ENCODE results near the gene ELN. TPM values are rescaled to one million over a fixed set of nuclear protein-coding genes. Genes with fewer than 3 reads are reported as not detected.

Gene ELN
- total and polyA plus RNA-seq, 2 experiments from 2014 or later: 37.7 to 58.1 TPM

GRCh38 chr7:74019149-74019548 is 8.8 kb upstream of the ELN start:
- no peak for TF ChIP-seq EZH2phosphoT487 (IDR thresholded peaks at IDR 0.05; ENCODE audit: low read depth, severe bottlenecking, unreplicated experiment)
- no peak for TF ChIP-seq CTCF (IDR thresholded peaks at IDR 0.05; ENCODE audit: poor library complexity)
- TF ChIP-seq EZH2 (IDR thresholded peaks at IDR 0.05; ENCODE audit: borderline replicate concordance): no peak
- 86% methylated on average over 5 of the region's 5 CpGs for WGBS (ENCODE audit: low lambda C conversion rate, missing lambda C conversion rate)
- no peaks in the 10 kb centered on the region for H3K36me3 ChIP-seq (replicated peaks; ENCODE audit: insufficient read depth, low read depth)

DNA sequence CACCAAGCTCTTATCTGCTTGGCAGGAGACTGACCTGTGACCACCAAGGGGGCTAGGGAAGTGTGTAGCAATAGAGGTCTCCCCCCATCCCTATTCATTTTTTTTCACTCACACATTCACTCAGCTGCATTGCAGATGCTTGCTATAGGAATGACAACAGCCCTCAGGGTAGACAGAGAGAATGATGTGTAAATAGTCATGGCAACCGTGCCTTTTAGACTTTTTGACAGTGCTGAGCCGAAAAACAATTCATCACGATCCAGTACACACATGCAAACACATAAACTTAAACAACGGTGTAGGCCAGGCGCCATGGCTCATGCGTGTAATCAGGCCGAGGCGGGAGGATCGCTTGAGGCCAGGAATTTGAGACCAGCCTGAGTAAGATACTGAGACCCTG is 7.6 kb upstream of the ELN start:
- Histone ChIP-seq H3K4me3 (no peak overlapping the region), H3K4me1 (ENCODE audit: insufficient read depth) (peaks cover 21% of the 10 kb centered on the region), H2AFZ (no peak overlapping the region), H3K9me3 (ENCODE audit: low read depth) (no peaks in the 10 kb centered on the region), H3K79me2 (no peaks in the 10 kb centered on the region), H3K27me3 (no peaks in the 10 kb centered on the region), H4K20me1 (ENCODE audit: insufficient read depth, poor library complexity, severe bottlenecking) (no peaks in the 10 kb centered on the region), H3K27ac (no peak overlapping the region), H3K9me2 (replicated peaks; ENCODE audit: insufficient read depth) (no peaks in the 10 kb centered on the region), H3K4me2 (no peak overlapping the region), H3K36me3 (replicated peaks; ENCODE audit: insufficient read depth, low read depth) (no peaks in the 10 kb centered on the region)
- DNase-seq (ENCODE audit: low spot score): no peak
- 75% methylated on average over 9 of the region's 9 CpGs for WGBS (ENCODE audit: low lambda C conversion rate, missing lambda C conversion rate)
- TF ChIP-seq EZH2 (IDR thresholded peaks at IDR 0.05; ENCODE audit: borderline replicate concordance): no peak
- TF ChIP-seq EZH2phosphoT487 (IDR thresholded peaks at IDR 0.05; ENCODE audit: low read depth, severe bottlenecking, unreplicated experiment): no peak
- TF ChIP-seq CTCF (IDR thresholded peaks at IDR 0.05; ENCODE audit: poor library complexity): no peak

More at GRCh38 chr7:74019149-74019548, 8.8 kb upstream of the ELN start:
- no peak overlapping the region for H3K4me2 ChIP-seq
- no peak overlapping the region for H3K27ac ChIP-seq
- no peaks in the 10 kb centered on the region for H3K27me3 ChIP-seq
- no peak overlapping the region for H2AFZ ChIP-seq
- no peaks in the 10 kb centered on the region for H3K9me3 ChIP-seq (ENCODE audit: low read depth)
- H3K4me1 ChIP-seq (ENCODE audit: insufficient read depth): peaks cover 24% of the 10 kb centered on the region
- no peak overlapping the region for H3K4me3 ChIP-seq
- no peaks in the 10 kb centered on the region for H3K9me2 ChIP-seq (replicated peaks; ENCODE audit: insufficient read depth)
- H4K20me1 ChIP-seq (ENCODE audit: insufficient read depth, poor library complexity, severe bottlenecking): no peaks in the 10 kb centered on the region
- H3K79me2 ChIP-seq: no peaks in the 10 kb centered on the region
- DNase-seq (ENCODE audit: low spot score): no peak

- no peak for DNase-seq (ENCODE audit: low spot score)
- no peak for TF ChIP-seq EZH2phosphoT487 (IDR thresholded peaks at IDR 0.05; ENCODE audit: low read depth, severe bottlenecking, unreplicated experiment)
- H3K4me1 ChIP-seq (ENCODE audit: insufficient read depth): peaks cover 28% of the 10 kb centered on the region
- H3K9me3 ChIP-seq (ENCODE audit: low read depth): no peaks in the 10 kb centered on the region
- H3K4me3 ChIP-seq: no peak overlapping the region
- H3K79me2 ChIP-seq: no peaks in the 10 kb centered on the region
- WGBS (ENCODE audit: low lambda C conversion rate, missing lambda C conversion rate): 85% methylated on average over 23 of the region's 26 CpGs
- no peaks in the 10 kb centered on the region for H3K36me3 ChIP-seq (replicated peaks; ENCODE audit: insufficient read depth, low read depth)
- H4K20me1 ChIP-seq (ENCODE audit: insufficient read depth, poor library complexity, severe bottlenecking): no peaks in the 10 kb centered on the region
- no peak overlapping the region for H3K27ac ChIP-seq
- H2AFZ ChIP-seq: no peak overlapping the region
- H3K4me2 ChIP-seq: no peak overlapping the region
- no peaks in the 10 kb centered on the region for H3K9me2 ChIP-seq (replicated peaks; ENCODE audit: insufficient read depth)
- peaks cover 5% of the 10 kb centered on the region for H3K27me3 ChIP-seq
Observed at GRCh38 chr7:74021546-74022320, 6.2 kb upstream of the ELN start.

- 88% methylated on average over 7 of the region's 7 CpGs for WGBS (ENCODE audit: low lambda C conversion rate, missing lambda C conversion rate)
- no peak for TF ChIP-seq EZH2 (IDR thresholded peaks at IDR 0.05; ENCODE audit: borderline replicate concordance)
- TF ChIP-seq CTCF (IDR thresholded peaks at IDR 0.05; ENCODE audit: poor library complexity): no peak
- TF ChIP-seq EZH2phosphoT487 (IDR thresholded peaks at IDR 0.05; ENCODE audit: low read depth, severe bottlenecking, unreplicated experiment): no peak
- Histone ChIP-seq H3K36me3 (replicated peaks; ENCODE audit: insufficient read depth, low read depth) (no peaks in the 10 kb centered on the region), H3K4me2 (no peak overlapping the region), H4K20me1 (ENCODE audit: insufficient read depth, poor library complexity, severe bottlenecking) (no peaks in the 10 kb centered on the region), H3K27ac (no peak overlapping the region), H3K9me3 (ENCODE audit: low read depth) (no peaks in the 10 kb centered on the region), H3K27me3 (peaks cover 5% of the 10 kb centered on the region), H3K9me2 (replicated peaks; ENCODE audit: insufficient read depth) (no peaks in the 10 kb centered on the region), H3K4me1 (ENCODE audit: insufficient read depth) (peaks cover 28% of the 10 kb centered on the region), H2AFZ (no peak overlapping the region), H3K4me3 (no peak overlapping the region), H3K79me2 (no peaks in the 10 kb centered on the region)
- DNase-seq (ENCODE audit: low spot score): no peak
Observed at GRCh38 chr7:74022507-74022906, 5.5 kb upstream of the ELN start.

Data from hepatocyte (in vitro differentiated cells).